K562 (cell line): ENCODE data around the gene DZIP1. TPM values are rescaled to one million over a fixed set of nuclear protein-coding genes. Genes with fewer than 3 reads are reported as not detected.

Source experiments
- CBFB ChIP-seq: sonication (generic); formaldehyde crosslinking; IDR thresholded peaks from 2 replicates; pipeline ENCODE4 v1.4.0; 2020; ENCODE audit warnings: mild to moderate bottlenecking, missing genetic modification reagents
- CBX1 ChIP-seq: sonication (generic); IDR thresholded peaks from 2 replicates; pipeline ENCODE4 v1.6.1; 2016; ENCODE audit warnings: antibody characterized with exemption, low read depth, mild to moderate bottlenecking
- CBX8 ChIP-seq: fragments of 200-600 bp; sonication (generic); IDR thresholded peaks from 2 replicates; pipeline ENCODE4 v1.6.1; 2012; ENCODE audit warnings: borderline replicate concordance, mixed run types, low read depth, mild to moderate bottlenecking, moderate library complexity, mixed read lengths, low read length, control low read depth, inconsistent platforms; ENCODE audit not compliant: poor library complexity, severe bottlenecking; ENCODE audit errors: extremely low read depth
- CCNT2 ChIP-seq: IDR thresholded peaks from 2 replicates; pipeline ENCODE4 v1.6.1; 2011; ENCODE audit warnings: borderline replicate concordance, low read depth, mild to moderate bottlenecking, moderate library complexity, mixed read lengths, low read length; ENCODE audit not compliant: insufficient read length; ENCODE audit errors: extremely low read depth
- CHD4 ChIP-seq: fragments of 200-600 bp; sonication (generic); IDR thresholded peaks from 3 replicates; pipeline ENCODE4 v1.6.1; 2012; ENCODE audit warnings: low read depth, mild to moderate bottlenecking, mixed read lengths, low read length, inconsistent platforms; ENCODE audit not compliant: insufficient read depth, insufficient replicate concordance, poor library complexity, severe bottlenecking
- DIDO1 ChIP-seq: fragments of 450-650 bp; IDR thresholded peaks from 2 replicates; pipeline ENCODE4 v1.6.1; 2016; ENCODE audit warnings: low read depth, missing biosample characterization, missing genetic modification characterization
- GABPB1 ChIP-seq: sonication (generic); formaldehyde crosslinking; IDR thresholded peaks from 2 replicates; pipeline ENCODE4 v1.8.0; 2022; ENCODE audit warnings: mild to moderate bottlenecking, missing genetic modification reagents
- MTA3 ChIP-seq: fragments of 450-650 bp; formaldehyde crosslinking; IDR thresholded peaks from 2 replicates; pipeline ENCODE4 v1.6.1; 2017; ENCODE audit warnings: mild to moderate bottlenecking, borderline replicate concordance
- NCOA2 ChIP-seq, 2 experiments: fragments of 450-650 bp; IDR thresholded peaks; 2 replicates each; pipeline ENCODE4 v1.6.1; 2018; ENCODE audit warnings: mild to moderate bottlenecking in 2 of 2, moderate library complexity in 1 of 2; ENCODE audit not compliant: partially characterized antibody in 2 of 2
- RBBP5 ChIP-seq: fragments of 200-600 bp; sonication (generic); IDR thresholded peaks from 2 replicates; pipeline ENCODE4 v1.6.1; 2012; ENCODE audit warnings: borderline replicate concordance, mild to moderate bottlenecking, low read length, control low read depth, inconsistent platforms; ENCODE audit not compliant: insufficient read depth, poor library complexity, severe bottlenecking
- RFX7 ChIP-seq: fragments of 250-450 bp; sonication (Bioruptor Pico); IDR thresholded peaks from 2 replicates; pipeline ENCODE4 v1.5.1; 2021; ENCODE audit warnings: mild to moderate bottlenecking
- TCFL5 ChIP-seq: fragments of 250-450 bp; sonication (Bioruptor Pico); conservative IDR thresholded peaks from 2 replicates; pipeline ENCODE4 v1.6.1; 2021; ENCODE audit warnings: mild to moderate bottlenecking, moderate library complexity, matching md5 sums
- TEAD4 ChIP-seq, 2 experiments: sonication (generic) in 1 of 2; formaldehyde crosslinking in 1 of 2; IDR thresholded peaks; 2 replicates each; pipeline versions ENCODE4 v1.6.1 to v1.8.0; 2012 to 2022; ENCODE audit warnings: borderline replicate concordance in 1 of 2, inconsistent platforms in 1 of 2, low read length in 1 of 2, mild to moderate bottlenecking in 1 of 2, missing genetic modification reagents in 1 of 2
- ZNF174 ChIP-seq: fragments of 250-450 bp; sonication (Bioruptor Pico); IDR thresholded peaks from 2 replicates; pipeline ENCODE4 v1.4.0; 2020; ENCODE audit warnings: mild to moderate bottlenecking
- ZNF217 ChIP-seq: sonication (generic); formaldehyde crosslinking; IDR thresholded peaks from 2 replicates; pipeline ENCODE4 v1.8.0; 2022; ENCODE audit warnings: mild to moderate bottlenecking, missing genetic modification reagents
- ZNF311 ChIP-seq: fragments of 250-450 bp; sonication (Bioruptor Pico); IDR thresholded peaks from 2 replicates; pipeline ENCODE4 v1.4.0; 2020; ENCODE audit warnings: mild to moderate bottlenecking, moderate library complexity
- polyA plus RNA-seq, 8 experiments: library from polyadenylated mRNA; depleted of rRNA in 4 of 8; stranded (reverse) in 5 of 8; unstranded in 3 of 8; fragments of >200 nt; fragmentation: Nextera tagmentation in 2 of 8; fragmentation: Illumina TruSeq in 1 of 8; extraction: Ambion mirVana in 2 of 8; extraction: Trizol in 1 of 8; gene quantifications; 2 replicates each; pipeline versions ENCODE4 v1.2.1 to v1.2.3, GENCODE V29; 2011 to 2014; ENCODE audit warnings: inconsistent platforms in 1 of 8, missing spikeins in 1 of 8
- total RNA-seq, 7 experiments: library from RNA; depleted of rRNA in 6 of 7; stranded (reverse); fragments of >200 nt in 6 of 7; fragmentation: Illumina TruSeq in 2 of 7; extraction: Trizol in 2 of 7; gene quantifications; 2 replicates each; pipeline versions ENCODE4 v1.2.1 to v1.2.3, GENCODE V29; 2011 to 2021; ENCODE audit warnings: low replicate concordance in 1 of 7
- TF ChIP-seq, protein P1 (sequence below): fragments of 250-450 bp; sonication (Bioruptor Pico); IDR thresholded peaks from 2 replicates; pipeline ENCODE4 v1.5.0; 2021
- TF ChIP-seq, protein P2 (sequence below): sonication (generic); formaldehyde crosslinking; IDR thresholded peaks from 2 replicates; pipeline ENCODE4 v1.9.0; 2022; ENCODE audit warnings: mild to moderate bottlenecking, missing genetic modification reagents
- TF ChIP-seq, protein P3 (sequence below), 2 experiments: fragments of 450-650 bp in 1 of 2; IDR thresholded peaks; 2 replicates each; pipeline ENCODE4 v1.6.1; 2011 to 2017; ENCODE audit warnings: low read depth in 2 of 2, antibody characterized with exemption in 1 of 2, borderline replicate concordance in 1 of 2, low read length in 1 of 2, mild to moderate bottlenecking in 1 of 2, mixed read lengths in 1 of 2; ENCODE audit not compliant: control insufficient read depth in 1 of 2
- TF ChIP-seq, protein P4 (sequence below), 2 experiments: fragments of 450-650 bp; conservative IDR thresholded peaks; 2 replicates each; pipeline ENCODE4 v1.6.1; 2017; ENCODE audit warnings: mild to moderate bottlenecking in 2 of 2, moderate library complexity in 2 of 2

Gene DZIP1
- total and polyA plus RNA-seq, 9 of the 15 experiments (the other 6 are each of a cell fraction or from before 2014, with no cell fraction given): 0.07 TPM; not detected in 8

DNA sequence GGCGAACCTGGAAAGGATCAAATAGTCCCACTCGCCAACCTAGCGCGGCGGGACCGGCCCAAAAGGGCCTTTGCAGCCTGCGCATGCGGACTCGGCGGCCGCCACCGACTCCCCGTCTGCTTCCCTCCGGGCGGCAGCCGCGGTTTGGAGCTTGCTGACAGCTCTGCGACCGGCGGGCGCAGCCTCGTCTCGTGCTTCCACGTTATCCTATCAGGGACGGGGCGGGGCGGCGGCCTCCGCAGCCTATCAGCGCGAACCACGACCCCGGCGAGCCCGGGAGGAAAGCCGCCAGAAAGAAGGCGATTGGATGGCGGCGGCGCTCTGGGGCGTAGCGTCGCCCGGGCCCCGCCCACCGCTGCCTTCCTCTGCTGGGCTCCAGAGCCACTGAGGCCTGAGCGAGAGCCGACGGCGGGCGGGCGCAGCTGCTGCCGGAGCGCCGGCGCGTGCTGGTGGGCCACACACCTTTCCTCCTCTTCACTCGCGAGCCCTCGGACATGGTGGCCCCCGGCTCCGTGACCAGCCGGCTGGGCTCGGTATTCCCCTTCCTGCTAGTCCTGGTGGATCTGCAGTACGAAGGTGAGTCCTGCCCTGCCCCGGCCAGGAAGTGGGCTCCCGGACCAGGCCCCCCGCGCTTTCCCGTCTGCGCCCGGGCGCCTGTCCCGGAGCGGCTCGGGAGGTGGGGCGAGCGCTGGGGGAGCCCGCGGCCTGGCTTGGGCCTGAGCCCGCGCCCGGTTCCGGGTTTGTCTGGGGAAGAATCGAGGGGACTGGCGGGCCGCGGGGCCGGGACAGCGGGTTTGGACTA is 32.5 kb upstream of the DZIP1 start, which contains the start of gene DNAJC3 (continued):
- TF ChIP-seq TEAD4 (IDR thresholded peaks at IDR 0.05; ENCODE audit: low read length) (peak; percentile 16; the same call in 1 of the 2 replicates), TEAD4 (CRISPR knock-in tag; IDR thresholded peaks at IDR 0.05; ENCODE audit: borderline replicate concordance) (no peak), DIDO1 (tag) (no peak), CBFB (CRISPR knock-in tag) (no peak), CHD4 (no peak), NCOA2 (IDR thresholded peaks at IDR 0.05; ENCODE audit: partially characterized antibody in 2 of 2) (no peak), RBBP5 (peak; percentile 42), CBX1 (0 out of 2 replicates have a peak, but pooled peaks have one; percentile 6), MTA3 (peak; percentile 52; the same call in 1 of the 2 replicates), ZNF311 (CRISPR knock-in tag) (no peak), TCFL5 (CRISPR knock-in tag) (no peak), RFX7 (CRISPR knock-in tag) (no peak), GABPB1 (CRISPR knock-in tag) (no peak; the same call in 1 of the 2 replicates), CBX8 (no peak), ZNF217 (no peak), ZNF174 (CRISPR knock-in tag) (no peak), CCNT2 (peak; percentile 12)
- TF ChIP-seq, protein P1, sequence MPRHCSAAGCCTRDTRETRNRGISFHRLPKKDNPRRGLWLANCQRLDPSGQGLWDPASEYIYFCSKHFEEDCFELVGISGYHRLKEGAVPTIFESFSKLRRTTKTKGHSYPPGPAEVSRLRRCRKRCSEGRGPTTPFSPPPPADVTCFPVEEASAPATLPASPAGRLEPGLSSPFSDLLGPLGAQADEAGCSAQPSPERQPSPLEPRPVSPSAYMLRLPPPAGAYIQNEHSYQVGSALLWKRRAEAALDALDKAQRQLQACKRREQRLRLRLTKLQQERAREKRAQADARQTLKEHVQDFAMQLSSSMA (CRISPR knock-in tag): no peak
- TF ChIP-seq, protein P2, sequence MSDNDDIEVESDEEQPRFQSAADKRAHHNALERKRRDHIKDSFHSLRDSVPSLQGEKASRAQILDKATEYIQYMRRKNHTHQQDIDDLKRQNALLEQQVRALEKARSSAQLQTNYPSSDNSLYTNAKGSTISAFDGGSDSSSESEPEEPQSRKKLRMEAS (CRISPR knock-in tag): peak; percentile 74
- TF ChIP-seq, protein P3, sequence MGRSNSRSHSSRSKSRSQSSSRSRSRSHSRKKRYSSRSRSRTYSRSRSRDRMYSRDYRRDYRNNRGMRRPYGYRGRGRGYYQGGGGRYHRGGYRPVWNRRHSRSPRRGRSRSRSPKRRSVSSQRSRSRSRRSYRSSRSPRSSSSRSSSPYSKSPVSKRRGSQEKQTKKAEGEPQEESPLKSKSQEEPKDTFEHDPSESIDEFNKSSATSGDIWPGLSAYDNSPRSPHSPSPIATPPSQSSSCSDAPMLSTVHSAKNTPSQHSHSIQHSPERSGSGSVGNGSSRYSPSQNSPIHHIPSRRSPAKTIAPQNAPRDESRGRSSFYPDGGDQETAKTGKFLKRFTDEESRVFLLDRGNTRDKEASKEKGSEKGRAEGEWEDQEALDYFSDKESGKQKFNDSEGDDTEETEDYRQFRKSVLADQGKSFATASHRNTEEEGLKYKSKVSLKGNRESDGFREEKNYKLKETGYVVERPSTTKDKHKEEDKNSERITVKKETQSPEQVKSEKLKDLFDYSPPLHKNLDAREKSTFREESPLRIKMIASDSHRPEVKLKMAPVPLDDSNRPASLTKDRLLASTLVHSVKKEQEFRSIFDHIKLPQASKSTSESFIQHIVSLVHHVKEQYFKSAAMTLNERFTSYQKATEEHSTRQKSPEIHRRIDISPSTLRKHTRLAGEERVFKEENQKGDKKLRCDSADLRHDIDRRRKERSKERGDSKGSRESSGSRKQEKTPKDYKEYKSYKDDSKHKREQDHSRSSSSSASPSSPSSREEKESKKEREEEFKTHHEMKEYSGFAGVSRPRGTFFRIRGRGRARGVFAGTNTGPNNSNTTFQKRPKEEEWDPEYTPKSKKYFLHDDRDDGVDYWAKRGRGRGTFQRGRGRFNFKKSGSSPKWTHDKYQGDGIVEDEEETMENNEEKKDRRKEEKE (IDR thresholded peaks at IDR 0.05; ENCODE audit: borderline replicate concordance in 1 of 2, control insufficient read depth in 1 of 2, low read depth in 2 of 2, low read length in 1 of 2): no peak
- TF ChIP-seq, protein P4, sequence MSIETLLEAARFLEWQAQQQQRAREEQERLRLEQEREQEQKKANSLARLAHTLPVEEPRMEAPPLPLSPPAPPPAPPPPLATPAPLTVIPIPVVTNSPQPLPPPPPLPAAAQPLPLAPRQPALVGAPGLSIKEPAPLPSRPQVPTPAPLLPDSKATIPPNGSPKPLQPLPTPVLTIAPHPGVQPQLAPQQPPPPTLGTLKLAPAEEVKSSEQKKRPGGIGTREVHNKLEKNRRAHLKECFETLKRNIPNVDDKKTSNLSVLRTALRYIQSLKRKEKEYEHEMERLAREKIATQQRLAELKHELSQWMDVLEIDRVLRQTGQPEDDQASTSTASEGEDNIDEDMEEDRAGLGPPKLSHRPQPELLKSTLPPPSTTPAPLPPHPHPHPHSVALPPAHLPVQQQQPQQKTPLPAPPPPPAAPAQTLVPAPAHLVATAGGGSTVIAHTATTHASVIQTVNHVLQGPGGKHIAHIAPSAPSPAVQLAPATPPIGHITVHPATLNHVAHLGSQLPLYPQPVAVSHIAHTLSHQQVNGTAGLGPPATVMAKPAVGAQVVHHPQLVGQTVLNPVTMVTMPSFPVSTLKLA (conservative IDR thresholded peaks at IDR 0.05): peak; percentile 83 to 87
